Endothelial cell of umbilical vein (primary cell): Measurements from ENCODE around the gene BTBD19. TPM values are rescaled to one million over a fixed set of nuclear protein-coding genes. Genes with fewer than 3 reads are reported as not detected.

Experiments used
- BruUV-seq: library from RNA; stranded (reverse); fragments of 400-500 nt; replicated peaks from 2 replicates; lab custom pipeline; 2021; lab: Mats Ljungman, UMichigan
- CTCF ChIA-PET: fragments of 300-600, 350-600 bp; sonication (Branson Sonifier 250); formaldehyde crosslinking; loops from one replicate; lab custom pipeline; 2021; ENCODE audit warnings: antibody characterized with exemption, inconsistent platforms; lab: Charles Lee
- POLR2A ChIA-PET: fragments of 300-600, 350-600 bp; sonication (Branson Sonifier 250); formaldehyde crosslinking; loops from one replicate; lab custom pipeline; 2021; ENCODE audit warnings: antibody characterized with exemption, inconsistent platforms; lab: Charles Lee
- DNase-seq: peaks from one replicate; pipeline ENCODE4 v3.0.0-alpha.2; 2011; ENCODE audit warnings: low read depth, low spot score
- FAIRE-seq: peaks from 2 replicates; lab custom pipeline; 2011; peaks lifted over from hg19 to GRCh38; lab: Jason Lieb, UNC
- H2AFZ ChIP-seq: 2 replicates; pipeline ENCODE4 v1.6.0; 2012; ENCODE audit warnings: low read depth, low read length, control low read depth, inconsistent platforms
- H3K27ac ChIP-seq: 2 replicates; pipeline ENCODE4 v1.5.1; 2011; ENCODE audit warnings: low read depth, mild to moderate bottlenecking, control low read depth, low read length, moderate library complexity; ENCODE audit not compliant: insufficient read depth
- H3K27me3 ChIP-seq, 2 experiments: 2 replicates each; pipeline versions ENCODE4 v1.6.0 to v1.6.1; 2011; ENCODE audit warnings: low read length in 2 of 2, mixed read lengths in 1 of 2; ENCODE audit not compliant: control insufficient read depth in 2 of 2, insufficient read depth in 2 of 2
- H3K36me3 ChIP-seq, 2 experiments: 2 replicates in 1 of 2; 3 replicates in 1 of 2; pipeline ENCODE4 v1.5.1; 2011; ENCODE audit warnings: low read length in 2 of 2, mild to moderate bottlenecking in 1 of 2, moderate library complexity in 1 of 2; ENCODE audit not compliant: control insufficient read depth in 2 of 2, insufficient read depth in 2 of 2; ENCODE audit errors: extremely low read depth in 1 of 2
- H3K4me1 ChIP-seq: 3 replicates; pipeline ENCODE4 v1.5.1; 2011; ENCODE audit warnings: mild to moderate bottlenecking, low read length; ENCODE audit not compliant: control insufficient read depth, insufficient read depth; ENCODE audit errors: extremely low read depth
- H3K4me2 ChIP-seq: 2 replicates; pipeline ENCODE4 v1.6.1; 2011; ENCODE audit warnings: low read length, control low read depth, mixed read lengths; ENCODE audit not compliant: insufficient read depth
- H3K4me3 ChIP-seq, 3 experiments: fragments of 200-600 bp in 1 of 3; sonication (generic), shearing (Covaris generic) in 1 of 3; replicated peaks in 1 of 3; 2 replicates each; pipeline ENCODE4 v1.5.1; 2011 to 2016; ENCODE audit warnings: control low read depth in 3 of 3, low read length in 3 of 3, mild to moderate bottlenecking in 2 of 3, inconsistent platforms in 1 of 3, low read depth in 1 of 3, moderate library complexity in 1 of 3; ENCODE audit not compliant: insufficient read depth in 1 of 3
- H3K79me2 ChIP-seq: 2 replicates; pipeline ENCODE4 v1.6.0; 2012; ENCODE audit warnings: low read length, inconsistent platforms; ENCODE audit not compliant: control insufficient read depth, insufficient read depth
- H3K9ac ChIP-seq: replicated peaks from 2 replicates; pipeline ENCODE3; 2011; ENCODE audit warnings: low read length, control low read depth; ENCODE audit not compliant: insufficient read depth; ENCODE audit errors: extremely low read depth
- H3K9me1 ChIP-seq: replicated peaks from 3 replicates; pipeline ENCODE4 v1.6.0; 2011; ENCODE audit warnings: mild to moderate bottlenecking, low read length; ENCODE audit not compliant: control insufficient read depth, insufficient read depth; ENCODE audit errors: extremely low read depth
- H3K9me3 ChIP-seq: replicated peaks from 2 replicates; pipeline ENCODE4 v1.5.1; 2012; ENCODE audit warnings: low read length, inconsistent platforms; ENCODE audit not compliant: control insufficient read depth, insufficient read depth
- H4K20me1 ChIP-seq: replicated peaks from 2 replicates; pipeline ENCODE3; 2011; ENCODE audit warnings: mild to moderate bottlenecking, low read length; ENCODE audit not compliant: control insufficient read depth, insufficient read depth; ENCODE audit errors: extremely low read depth
- CTCF ChIP-seq, 2 donors: IDR thresholded peaks; 1 replicate in 1 of 2; 2 replicates in 1 of 2; pipeline ENCODE4 v1.5.1; 2011; ENCODE audit warnings: low read length in 2 of 2, mild to moderate bottlenecking in 2 of 2, moderate library complexity in 2 of 2, control low read depth in 1 of 2, inconsistent platforms in 1 of 2, low read depth in 1 of 2; ENCODE audit not compliant: insufficient read depth in 1 of 2; ENCODE audit errors: extremely low read depth in 1 of 2
- POLR2AphosphoS5 ChIP-seq: IDR thresholded peaks from 2 replicates; pipeline ENCODE4 v1.6.1; 2012; ENCODE audit warnings: low read depth, mild to moderate bottlenecking, control low read depth, low read length, moderate library complexity; ENCODE audit not compliant: insufficient read depth
- dilution Hi-C: fragments of 300-500 bp; cut with MboI; formaldehyde crosslinking; loops from one replicate; pipeline ENCODE4 v1.15.0; 2019; ENCODE audit warnings: low sequenced_read_pairs; ENCODE audit not compliant: extremely low pct_ligation_motif_present
- intact Hi-C: fragments of 100-400 bp; cut with micrococcal nuclease; formaldehyde crosslinking; loops from one replicate; pipeline ENCODE4 v1.10.0; 2022
- polyA plus RNA-seq, 4 experiments: library from polyadenylated mRNA; depleted of rRNA in 3 of 4; stranded (reverse) in 3 of 4; unstranded in 1 of 4; fragments of >200 nt; gene quantifications; 2 replicates each; pipeline versions ENCODE4 v1.2.1 to v1.2.3, GENCODE V29; 2011 to 2012; ENCODE audit warnings: missing spikeins in 1 of 4
- total RNA-seq: library from RNA; stranded (reverse); gene quantifications from 2 replicates; pipeline ENCODE4 v1.2.3, GENCODE V29; 2021

Gene BTBD19
- total and polyA plus RNA-seq, 2 donors (not counting 3 experiments of a cell fraction or from before 2014, with no cell fraction given), result 69.9 to 97.9 TPM

DNA sequence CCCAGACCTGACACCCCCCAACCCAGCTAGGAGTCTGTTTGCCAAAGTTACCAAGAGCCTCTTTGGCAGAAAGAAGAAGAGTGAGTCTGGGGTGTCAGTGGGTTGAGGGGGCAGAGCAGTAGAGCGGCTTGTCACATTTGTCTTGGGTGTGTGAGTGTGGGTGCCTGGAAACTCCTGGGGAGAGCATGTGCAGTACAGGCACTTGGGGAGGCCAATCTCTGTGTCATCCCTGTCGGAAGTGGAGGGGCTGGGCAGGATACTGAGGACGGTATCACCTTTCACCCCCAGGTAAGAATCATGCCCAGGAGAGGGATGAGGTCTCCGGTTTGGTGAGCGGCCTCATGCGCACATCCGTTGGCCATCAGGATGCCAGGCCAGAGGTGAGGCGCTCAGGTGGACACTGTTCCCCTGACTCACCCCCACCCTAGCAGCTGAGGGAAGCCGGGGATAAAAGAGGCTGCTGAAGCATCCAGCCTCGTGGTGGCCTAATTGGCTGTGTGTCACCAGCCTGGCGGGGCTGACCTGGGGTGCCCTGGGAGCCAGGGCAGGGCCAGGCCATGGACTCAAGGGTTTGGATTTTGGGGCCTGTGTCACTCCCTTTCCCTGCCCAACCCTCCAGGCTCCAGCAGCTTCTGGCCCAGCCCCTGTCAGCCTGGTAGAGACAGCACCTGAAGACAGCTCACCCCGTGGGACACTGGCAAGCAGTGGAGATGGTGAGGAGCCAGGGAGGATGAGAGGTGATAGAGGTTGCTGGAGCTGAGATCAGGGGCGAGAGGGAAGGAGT lies 4.8 kb upstream of the BTBD19 start:
- intact Hi-C loops (loop anchor here (10.0 kb wide), 1 partner anchor 881 kb away; the partner anchor contains the start of genes GPBP1L1 and TMEM69), dilution Hi-C loops (no loop called here)
- H3K9ac ChIP-seq, result no peak overlapping the region
- POLR2A ChIA-PET, result interaction anchor here (0.5 to 1.0 kb wide), 3 partner anchors 16 to 22 kb away, joined by 3 read pairs; no protein-coding TSS in a partner anchor
- H3K9me1 ChIP-seq, result no peaks in the 10 kb centered on the region
- H3K27me3 ChIP-seq, result no peaks in the 10 kb centered on the region
- H3K4me1 ChIP-seq, result peaks cover 44% of the 10 kb centered on the region
- H2AFZ ChIP-seq, result no peak overlapping the region
- H3K27ac ChIP-seq, result peak overlapping the region; percentile 2
- no peak overlapping the region for H3K4me2 ChIP-seq
- H3K36me3 ChIP-seq, result peaks cover 4 to 32% of the 10 kb centered on the region in 2 experiments
- peaks cover 47% of the 10 kb centered on the region for H3K79me2 ChIP-seq
- CTCF ChIA-PET, result interaction anchor here (1.2 kb wide), 1 partner anchor 14 kb away, joined by 3 read pairs; no protein-coding TSS in a partner anchor
- TF ChIP-seq CTCF (IDR thresholded peaks at IDR 0.05; ENCODE audit: extremely low read depth in 1 of 2, insufficient read depth in 1 of 2, low read depth in 1 of 2, low read length in 2 of 2) (no peak), POLR2AphosphoS5 (peak; percentile 16)
- H4K20me1 ChIP-seq, result no peaks in the 10 kb centered on the region
- no TSS peak for BruUV-seq
- DNase-seq (no peak), FAIRE-seq (no peak)
- H3K4me3 ChIP-seq, result no peak overlapping the region
- H3K9me3 ChIP-seq, result no peaks in the 10 kb centered on the region
